Heart left ventricle (tissue), 16 donors: Measurements from ENCODE around the gene RPS6KA2. TPM values are rescaled to one million over a fixed set of nuclear protein-coding genes. Genes with fewer than 3 reads are reported as not detected.
A peak's percentile ranks its signal among the peaks of the same experiment; 100 is the strongest.

Experiments
- ATAC-seq, 4 donors: fragments of 200-7000 bp; cut with Tn5 transposase; one replicate each; pipeline ENCODE4 v1.9.1; 2020 to 2022; ENCODE audit warnings: moderate library complexity in 4 of 4, mild to moderate bottlenecking in 3 of 4, moderate number of reproducible peaks in 1 of 4
- DNase-seq, 5 donors: peaks; one replicate each; pipeline ENCODE4 v3.0.0-alpha.2; 2020
- H3K27ac ChIP-seq, 12 donors: fragments of 200-600 bp; sonication (generic) in 4 of 12; one replicate each; pipeline versions ENCODE4 v1.5.0 to v1.8.0; 2016 to 2022; ENCODE audit warnings: mild to moderate bottlenecking in 2 of 12
- H3K27me3 ChIP-seq, 9 donors: fragments of 200-600 bp; sonication (generic) in 2 of 9; one replicate each; pipeline versions ENCODE4 v1.5.1 to v1.8.0; 2016 to 2022; ENCODE audit warnings: mild to moderate bottlenecking in 3 of 9
- H3K36me3 ChIP-seq, 9 donors: fragments of 200-600 bp; sonication (generic) in 2 of 9; one replicate each; pipeline versions ENCODE4 v1.5.0 to v1.8.0; 2018 to 2022; ENCODE audit warnings: mild to moderate bottlenecking in 2 of 9
- H3K4me1 ChIP-seq, 12 donors: fragments of 200-600 bp; sonication (generic) in 4 of 12; one replicate each; pipeline versions ENCODE4 v1.5.0 to v1.8.0; 2016 to 2022; ENCODE audit warnings: mild to moderate bottlenecking in 3 of 12
- H3K4me3 ChIP-seq, 12 donors: fragments of 200-600 bp; sonication (generic) in 4 of 12; one replicate each; pipeline versions ENCODE4 v1.5.0 to v1.8.0; 2017 to 2022; ENCODE audit warnings: mild to moderate bottlenecking in 9 of 12, moderate library complexity in 4 of 12
- H3K9me3 ChIP-seq, 12 donors: fragments of 200-600 bp; sonication (generic) in 4 of 12; one replicate each; pipeline versions ENCODE4 v1.5.0 to v1.8.0; 2016 to 2022; ENCODE audit warnings: mild to moderate bottlenecking in 1 of 12
- POLR2A ChIP-seq, 2 donors: fragments of 450-650 bp; IDR thresholded peaks; one replicate each; pipeline ENCODE4 v1.6.1; 2017; ENCODE audit warnings: antibody characterized with exemption in 2 of 2, mild to moderate bottlenecking in 2 of 2, moderate library complexity in 2 of 2
- WGBS, 4 donors: extraction: QIAGEN DNeasy Blood & Tissue Kit in 2 of 4; methylation state at CpG; one replicate each; pipeline versions ENCODE4 v1.1.5 to v1.1.7; 2013 to 2018; 5-methylcytosine and 5-hydroxymethylcytosine counted together
- intact Hi-C, 10 donors: fragments of 100-400 bp; cut with DNase I; formaldehyde crosslinking; loops; one replicate each; pipeline versions ENCODE4 v1.11.1 to v1.14.2; 2022
- polyA plus RNA-seq, 2 donors: library from polyadenylated mRNA; stranded (reverse); fragments of 200-250 nt; gene quantifications; one replicate each; pipeline ENCODE4 v1.2.3, GENCODE V29; 2013
- total RNA-seq, 9 donors: library from RNA; depleted of rRNA in 2 of 9; stranded (reverse); fragments of >200 nt in 2 of 9; fragmentation: NEBNext Ultra II Directional in 3 of 9; extraction: Animal tissue kit (Norgen Biotek cat#: 25700) in 3 of 9; gene quantifications; one replicate each; pipeline versions ENCODE4 v1.1.0 to v1.2.4, GENCODE V29; 2016 to 2023
- TF ChIP-seq, protein P1 (sequence below), 12 donors: fragments of 200-600 bp; sonication (generic) in 4 of 12; IDR thresholded peaks; one replicate each; pipeline versions ENCODE4 v1.5.0 to v1.8.0; 2018 to 2022; ENCODE audit warnings: antibody characterized with exemption in 12 of 12, mild to moderate bottlenecking in 5 of 12
- donor health status: ischemic (EF 13 %, LVEDD 7.1; RV severe dilation, severe dysfunction).
- donor health status: healthy with polysubstance abuse.
- donor health status: DM: no; HTN: yes; CAD: no.
- donor health status: DM: no; HTN: no; CAD: no.
- donor health status: ischemic (EF 25% LVEDD 6.9; RV normal size, moderate dysfunction).
- donor health status: ischemic (EF 25% LVEDD 5.7; RV mildly dilated, moderate dysfunction).
- donor health status: healthy.
- donor health status: DM: yes; HTN: yes; CAD: no.
- donor health status: ischemic (EF 35%, LVEDD 5.7; RV mildly dilated, moderate dysfunction).
- donor health status: nonischemic (EF 11% LVEDD 7.7; RV severe dilation, severe dysfunction).
- donor health status: DM: yes; HTN: yes; CAD: no.
- donor health status: PGD.
- donor health status: ischemic (EF 29% LVEDD 5.4; RV normal size, mild dysfunction).
- donor health status: nonischemic (EF 23%, LVEDD 6.1; RV moderate dilation, normal function).

The RPS6KA2 gene
- total and polyA plus RNA-seq, 11 donors, result 23.0 to 171 (median 91.6) TPM

DNA sequence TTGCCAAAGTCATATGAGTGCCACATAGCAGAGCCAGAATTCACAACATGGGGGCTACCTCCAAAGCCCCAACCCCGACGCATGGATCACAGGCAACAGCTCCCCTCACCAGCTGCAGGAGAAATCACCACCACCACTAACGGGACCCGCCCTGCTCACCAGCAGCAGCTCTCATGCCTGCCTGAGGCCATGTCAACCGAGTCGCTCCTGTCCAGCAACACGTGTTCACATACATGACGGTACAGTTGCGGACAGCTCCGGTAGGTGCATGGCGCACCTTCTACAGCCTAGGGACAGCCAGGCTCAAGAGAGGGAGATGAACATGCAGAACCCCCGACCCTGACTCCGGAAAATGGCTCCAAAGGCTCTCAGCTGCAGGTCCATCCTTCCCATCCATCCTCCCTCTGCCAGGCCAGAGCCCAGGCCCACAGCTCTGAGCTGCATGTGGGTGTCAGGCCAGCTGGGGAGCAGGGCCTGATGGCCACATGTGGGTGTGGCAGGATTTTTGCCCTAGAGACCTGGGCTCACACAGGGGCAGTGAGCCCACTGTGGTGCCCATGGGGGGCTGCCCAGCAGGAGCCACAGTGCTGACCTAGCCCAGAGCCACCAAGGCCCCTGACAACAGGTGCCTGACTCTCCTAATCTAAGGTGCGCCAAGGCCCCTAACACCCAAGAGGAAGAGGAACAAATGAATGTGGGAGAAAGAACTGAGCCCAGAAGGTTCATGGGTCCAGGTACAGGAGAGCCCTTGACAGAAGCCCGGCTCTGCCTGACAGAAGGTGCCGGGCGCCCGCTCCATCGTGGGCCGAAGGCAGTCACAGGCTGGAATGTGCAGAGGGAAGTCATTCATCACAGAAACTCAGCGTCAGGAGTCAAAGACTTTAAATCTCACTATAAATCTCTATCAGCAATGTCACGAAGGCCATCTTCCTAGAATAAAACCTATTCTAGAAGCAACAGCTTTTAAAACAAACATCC lies 10.5 kb downstream of the RPS6KA2 start:
- Histone ChIP-seq H3K36me3 (peaks cover 0 to 13% (median 4%) of the 10 kb centered on the region in 9 donors), H3K4me3 (no peak overlapping the region), H3K27me3 (no peaks in the 10 kb centered on the region), H3K4me1 (peaks cover 25 to 81% (median 51%) of the 10 kb centered on the region in 12 donors), H3K9me3 (no peaks in the 10 kb centered on the region), H3K27ac (peak overlapping the region in 2 of 12 donors; percentile 58 to 82)
- no peak for ATAC-seq
- intact Hi-C loops, result no loop called here
- 97 to 99% (median 98%) methylated on average over 21 to 22 of the region's 22 CpGs for WGBS, 4 donors
- no peak for DNase-seq
- no peak for TF ChIP-seq POLR2A (IDR thresholded peaks at IDR 0.05)
- TF ChIP-seq, protein P1, sequence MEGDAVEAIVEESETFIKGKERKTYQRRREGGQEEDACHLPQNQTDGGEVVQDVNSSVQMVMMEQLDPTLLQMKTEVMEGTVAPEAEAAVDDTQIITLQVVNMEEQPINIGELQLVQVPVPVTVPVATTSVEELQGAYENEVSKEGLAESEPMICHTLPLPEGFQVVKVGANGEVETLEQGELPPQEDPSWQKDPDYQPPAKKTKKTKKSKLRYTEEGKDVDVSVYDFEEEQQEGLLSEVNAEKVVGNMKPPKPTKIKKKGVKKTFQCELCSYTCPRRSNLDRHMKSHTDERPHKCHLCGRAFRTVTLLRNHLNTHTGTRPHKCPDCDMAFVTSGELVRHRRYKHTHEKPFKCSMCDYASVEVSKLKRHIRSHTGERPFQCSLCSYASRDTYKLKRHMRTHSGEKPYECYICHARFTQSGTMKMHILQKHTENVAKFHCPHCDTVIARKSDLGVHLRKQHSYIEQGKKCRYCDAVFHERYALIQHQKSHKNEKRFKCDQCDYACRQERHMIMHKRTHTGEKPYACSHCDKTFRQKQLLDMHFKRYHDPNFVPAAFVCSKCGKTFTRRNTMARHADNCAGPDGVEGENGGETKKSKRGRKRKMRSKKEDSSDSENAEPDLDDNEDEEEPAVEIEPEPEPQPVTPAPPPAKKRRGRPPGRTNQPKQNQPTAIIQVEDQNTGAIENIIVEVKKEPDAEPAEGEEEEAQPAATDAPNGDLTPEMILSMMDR (IDR thresholded peaks at IDR 0.05), result no peak

- peak in 1 of 5 donors; percentile 81 for DNase-seq
- Histone ChIP-seq H3K27ac (peak overlapping the region; percentile 58 to 82 (median 68)), H3K9me3 (no peaks in the 10 kb centered on the region), H3K27me3 (no peaks in the 10 kb centered on the region), H3K4me3 (peak overlapping the region in 1 of 12 donors; percentile 7), H3K36me3 (peaks cover 0 to 13% (median 4%) of the 10 kb centered on the region in 9 donors), H3K4me1 (peaks cover 18 to 68% (median 39%) of the 10 kb centered on the region in 12 donors)
- ATAC-seq, result peak; percentile 80 to 87 (median 83)
- 58 to 73% (median 67%) methylated on average over 21 of the region's 21 CpGs for whole genome bisulfite sequencing, 4 donors
- no peak for TF ChIP-seq POLR2A (IDR thresholded peaks at IDR 0.05)
- TF ChIP-seq, protein P1 (IDR thresholded peaks at IDR 0.05), result no peak
- intact Hi-C loops, result no loop called here
These were observed 11.8 kb downstream of the RPS6KA2 start for GRCh38 chr6:166615059-166615770.

DNA sequence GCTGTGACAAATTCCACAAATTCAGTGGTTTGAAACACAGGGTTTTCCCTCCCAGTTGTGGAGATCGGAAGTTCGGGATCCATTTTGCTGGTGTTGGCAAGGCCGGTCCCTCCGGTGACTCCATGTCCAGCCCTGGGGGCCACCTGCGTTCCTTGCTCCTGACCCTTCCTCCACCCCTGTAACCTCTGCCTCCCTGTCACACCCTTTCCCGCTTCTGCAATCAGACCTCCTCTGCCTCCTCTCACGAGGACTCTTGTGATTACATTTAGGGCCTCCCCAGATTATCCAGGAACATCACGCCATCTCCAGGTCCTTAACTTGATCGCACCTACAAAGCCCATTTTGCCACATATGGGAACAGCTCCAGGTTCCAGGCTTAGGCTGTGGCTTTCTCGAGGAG lies 12.5 kb downstream of the RPS6KA2 start:
- H3K27ac ChIP-seq, result peak overlapping the region; percentile 19 to 82 (median 66)
- intact Hi-C loops, result loop anchor here in 2 of 10 donors (5.0 kb wide), 2 partner anchors 37 to 57 kb away; no protein-coding TSS in a partner anchor
- 66 to 80% (median 71%) methylated on average over 10 of the region's 10 CpGs for WGBS, 4 donors
- no peaks in the 10 kb centered on the region for H3K9me3 ChIP-seq
- H3K4me3 ChIP-seq, result no peak overlapping the region
- H3K4me1 ChIP-seq, result peaks cover 14 to 61% (median 36%) of the 10 kb centered on the region in 12 donors
- H3K36me3 ChIP-seq, result peaks cover 0 to 13% (median 4%) of the 10 kb centered on the region in 9 donors
- TF ChIP-seq POLR2A (IDR thresholded peaks at IDR 0.05), result no peak
- TF ChIP-seq, protein P1 (IDR thresholded peaks at IDR 0.05), result no peak
- ATAC-seq (peak; percentile 7 to 28 (median 16)), DNase-seq (no peak)
- H3K27me3 ChIP-seq, result no peaks in the 10 kb centered on the region
